Astrocyte (in vitro differentiated cells and primary cell): ENCODE results near the gene RNF14. TPM values are rescaled to one million over a fixed set of nuclear protein-coding genes. Genes with fewer than 3 reads are reported as not detected.

Experiments
- DNase-seq: peaks from one replicate; pipeline ENCODE4 v3.0.0-alpha.2; 2010; ENCODE audit warnings: low read depth
- FAIRE-seq: peaks from 2 replicates; lab custom pipeline; 2011; peaks lifted over from hg19 to GRCh38; lab: Jason Lieb, UNC
- H2AFZ ChIP-seq: 2 replicates; pipeline ENCODE4 v1.6.0; 2012; ENCODE audit warnings: low read depth, low read length, inconsistent platforms
- H3K27ac ChIP-seq: 2 replicates; pipeline ENCODE4 v1.5.1; 2011; ENCODE audit warnings: low read depth, low read length, inconsistent platforms
- H3K27me3 ChIP-seq: 2 replicates; pipeline ENCODE4 v1.6.0; 2011; ENCODE audit warnings: low read length, inconsistent platforms; ENCODE audit not compliant: insufficient read depth
- H3K36me3 ChIP-seq: 2 replicates; pipeline ENCODE4 v1.5.1; 2011; ENCODE audit warnings: low read length, inconsistent platforms; ENCODE audit not compliant: insufficient read depth
- H3K4me1 ChIP-seq: 2 replicates; pipeline ENCODE4 v1.5.1; 2011; ENCODE audit warnings: low read length, inconsistent platforms; ENCODE audit not compliant: insufficient read depth
- H3K4me2 ChIP-seq: 2 replicates; pipeline ENCODE4 v1.6.0; 2012; ENCODE audit warnings: low read length, inconsistent platforms
- H3K4me3 ChIP-seq: 2 replicates; pipeline ENCODE4 v1.5.1; 2011; ENCODE audit warnings: low read depth, mild to moderate bottlenecking, low read length, inconsistent platforms; ENCODE audit not compliant: insufficient read depth
- H3K79me2 ChIP-seq: 2 replicates; pipeline ENCODE4 v1.6.0; 2012; ENCODE audit warnings: mild to moderate bottlenecking, low read length, inconsistent platforms; ENCODE audit not compliant: insufficient read depth
- H3K9ac ChIP-seq: 2 replicates; pipeline ENCODE4 v1.6.0; 2012; ENCODE audit warnings: mild to moderate bottlenecking, low read length, inconsistent platforms
- H3K9me3 ChIP-seq: 2 replicates; pipeline ENCODE4 v1.5.1; 2012; ENCODE audit warnings: low read depth, mild to moderate bottlenecking, low read length, inconsistent platforms; ENCODE audit not compliant: insufficient read depth
- H4K20me1 ChIP-seq: 2 replicates; pipeline ENCODE4 v1.6.0; 2012; ENCODE audit warnings: low read length, inconsistent platforms; ENCODE audit not compliant: insufficient read depth
- H3K27ac Mint-ChIP-seq: one replicate; pipeline ENCODE4 v1.8.0; 2021; ENCODE audit warnings: mild to moderate bottlenecking, mixed read lengths; ENCODE audit not compliant: unreplicated experiment
- H3K27me3 Mint-ChIP-seq: one replicate; pipeline ENCODE4 v1.8.0; 2021; ENCODE audit warnings: low read depth, mixed read lengths; ENCODE audit not compliant: unreplicated experiment
- H3K36me3 Mint-ChIP-seq: one replicate; pipeline ENCODE4 v1.8.0; 2021; ENCODE audit warnings: low read depth, mixed read lengths; ENCODE audit not compliant: unreplicated experiment
- H3K4me1 Mint-ChIP-seq: one replicate; pipeline ENCODE4 v1.8.0; 2021; ENCODE audit warnings: low read depth, mixed read lengths; ENCODE audit not compliant: unreplicated experiment
- H3K4me3 Mint-ChIP-seq: one replicate; pipeline ENCODE4 v1.8.0; 2021; ENCODE audit warnings: mild to moderate bottlenecking, moderate library complexity, mixed read lengths; ENCODE audit not compliant: unreplicated experiment
- H3K9me3 Mint-ChIP-seq: one replicate; pipeline ENCODE4 v1.8.0; 2021; ENCODE audit warnings: mild to moderate bottlenecking, mixed read lengths; ENCODE audit not compliant: unreplicated experiment
- EZH2 ChIP-seq: IDR thresholded peaks from 2 replicates; pipeline ENCODE4 v1.6.1; 2012; ENCODE audit warnings: mild to moderate bottlenecking, low read length, inconsistent platforms; ENCODE audit not compliant: insufficient read depth
- total RNA-seq: library from RNA; stranded (reverse); gene quantifications from 2 replicates; pipeline ENCODE4 v1.2.1, GENCODE V29; 2021
- TF ChIP-seq, protein P1 (sequence below): IDR thresholded peaks from 2 replicates; pipeline ENCODE4 v1.5.1; 2011; ENCODE audit warnings: low read depth, mild to moderate bottlenecking, inconsistent platforms, low read length, moderate library complexity; ENCODE audit not compliant: insufficient read depth

The RNF14 gene
- total RNA-seq, 1 donor from 2014 or later: 105 TPM

- H3K4me1 Mint-ChIP-seq: peaks cover 2% of the 10 kb centered on the region
- no peak overlapping the region for H3K4me3 Mint-ChIP-seq
- no peak overlapping the region for H3K4me2 ChIP-seq
- FAIRE-seq (no peak), DNase-seq (no peak)
- no peaks in the 10 kb centered on the region for H3K9me3 Mint-ChIP-seq
- no peak overlapping the region for H3K27ac ChIP-seq
- H3K4me3 ChIP-seq: no peak overlapping the region
- H3K79me2 ChIP-seq: peaks cover 10% of the 10 kb centered on the region
- no peak overlapping the region for H2AFZ ChIP-seq
- H3K27me3 Mint-ChIP-seq: no peaks in the 10 kb centered on the region
- no peaks in the 10 kb centered on the region for H4K20me1 ChIP-seq
- peaks cover 8% of the 10 kb centered on the region for H3K4me1 ChIP-seq
- H3K27me3 ChIP-seq: no peaks in the 10 kb centered on the region
- H3K27ac Mint-ChIP-seq: no peak overlapping the region
- TF ChIP-seq EZH2: no peak
- TF ChIP-seq, protein P1, sequence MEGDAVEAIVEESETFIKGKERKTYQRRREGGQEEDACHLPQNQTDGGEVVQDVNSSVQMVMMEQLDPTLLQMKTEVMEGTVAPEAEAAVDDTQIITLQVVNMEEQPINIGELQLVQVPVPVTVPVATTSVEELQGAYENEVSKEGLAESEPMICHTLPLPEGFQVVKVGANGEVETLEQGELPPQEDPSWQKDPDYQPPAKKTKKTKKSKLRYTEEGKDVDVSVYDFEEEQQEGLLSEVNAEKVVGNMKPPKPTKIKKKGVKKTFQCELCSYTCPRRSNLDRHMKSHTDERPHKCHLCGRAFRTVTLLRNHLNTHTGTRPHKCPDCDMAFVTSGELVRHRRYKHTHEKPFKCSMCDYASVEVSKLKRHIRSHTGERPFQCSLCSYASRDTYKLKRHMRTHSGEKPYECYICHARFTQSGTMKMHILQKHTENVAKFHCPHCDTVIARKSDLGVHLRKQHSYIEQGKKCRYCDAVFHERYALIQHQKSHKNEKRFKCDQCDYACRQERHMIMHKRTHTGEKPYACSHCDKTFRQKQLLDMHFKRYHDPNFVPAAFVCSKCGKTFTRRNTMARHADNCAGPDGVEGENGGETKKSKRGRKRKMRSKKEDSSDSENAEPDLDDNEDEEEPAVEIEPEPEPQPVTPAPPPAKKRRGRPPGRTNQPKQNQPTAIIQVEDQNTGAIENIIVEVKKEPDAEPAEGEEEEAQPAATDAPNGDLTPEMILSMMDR: no peak
- no peak overlapping the region for H3K9ac ChIP-seq
- H3K9me3 ChIP-seq: no peaks in the 10 kb centered on the region
- no peaks in the 10 kb centered on the region for H3K36me3 Mint-ChIP-seq
- H3K36me3 ChIP-seq: no peaks in the 10 kb centered on the region
Measured at GRCh38 chr5:141965071-141965470, 3.8 kb upstream of the RNF14 start.

DNA sequence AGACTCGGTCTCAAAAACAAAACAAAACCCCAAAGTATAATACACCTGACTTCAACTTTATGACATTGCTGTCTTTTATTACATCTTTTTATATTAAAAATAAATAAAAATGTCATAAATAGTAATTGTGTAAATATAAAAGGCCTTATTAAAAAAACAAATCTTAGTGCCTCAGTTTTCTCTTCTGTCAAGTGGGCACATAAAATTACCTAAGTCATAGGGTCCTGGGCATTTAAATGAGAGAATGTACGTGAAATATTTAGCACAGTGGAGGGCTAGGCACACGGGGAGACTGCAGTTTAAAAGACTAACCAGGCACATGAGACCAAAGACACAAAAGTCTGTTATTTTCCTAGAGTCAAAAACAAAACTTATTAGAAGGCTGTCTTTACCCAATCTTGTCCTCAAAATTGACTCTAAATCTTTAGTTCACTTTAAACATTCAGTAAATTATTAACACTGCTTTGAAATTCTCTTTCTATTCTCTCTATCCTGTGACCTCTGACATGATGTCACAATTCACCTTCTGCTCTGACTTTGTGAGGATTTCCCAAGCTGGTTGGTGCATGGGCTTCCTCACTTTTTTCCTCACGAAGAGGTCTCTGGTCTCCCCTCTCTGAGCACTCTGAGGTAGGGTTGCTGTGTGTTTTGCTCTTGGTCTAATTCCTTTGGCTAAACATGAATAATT lies 2.5 kb upstream of the RNF14 start:
- H3K36me3 ChIP-seq: no peaks in the 10 kb centered on the region
- H3K9ac ChIP-seq: no peak overlapping the region
- H3K27me3 ChIP-seq: no peaks in the 10 kb centered on the region
- Mint-ChIP-seq H3K4me3 (no peak overlapping the region), H3K36me3 (no peaks in the 10 kb centered on the region), H3K9me3 (no peaks in the 10 kb centered on the region), H3K27ac (no peak overlapping the region), H3K27me3 (no peaks in the 10 kb centered on the region), H3K4me1 (no peaks in the 10 kb centered on the region)
- no peak overlapping the region for H2AFZ ChIP-seq
- DNase-seq (no peak), FAIRE-seq (no peak)
- no peak overlapping the region for H3K4me2 ChIP-seq
- H3K4me1 ChIP-seq: peaks cover 9% of the 10 kb centered on the region
- H4K20me1 ChIP-seq: no peaks in the 10 kb centered on the region
- no peak overlapping the region for H3K27ac ChIP-seq
- no peak for TF ChIP-seq EZH2
- TF ChIP-seq, protein P1: no peak
- no peaks in the 10 kb centered on the region for H3K9me3 ChIP-seq
- peaks cover 23% of the 10 kb centered on the region for H3K79me2 ChIP-seq
- H3K4me3 ChIP-seq: no peak overlapping the region

DNA sequence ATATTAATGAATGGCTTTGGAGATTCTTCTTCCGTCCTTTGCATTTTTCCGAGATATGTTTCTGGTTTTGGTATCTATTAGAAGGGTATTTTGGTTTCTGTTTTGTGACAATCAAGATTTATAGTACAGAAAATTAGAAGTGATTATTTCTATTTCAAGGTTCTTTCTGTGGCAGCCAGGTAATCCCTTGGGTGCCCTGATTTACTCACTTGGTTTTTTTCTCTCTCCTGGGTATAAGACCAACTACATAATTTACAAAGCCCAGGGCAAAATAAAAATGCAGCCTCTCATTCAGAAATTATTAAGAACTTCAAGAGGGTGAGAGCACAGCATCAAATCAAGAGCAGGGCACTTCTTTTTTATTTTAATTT lies 2.0 kb upstream of the RNF14 start:
- H3K9ac ChIP-seq: no peak overlapping the region
- Mint-ChIP-seq H3K36me3 (no peaks in the 10 kb centered on the region), H3K4me1 (no peaks in the 10 kb centered on the region), H3K27me3 (no peaks in the 10 kb centered on the region), H3K4me3 (no peak overlapping the region), H3K9me3 (no peaks in the 10 kb centered on the region), H3K27ac (no peak overlapping the region)
- peaks cover 27% of the 10 kb centered on the region for H3K79me2 ChIP-seq
- H4K20me1 ChIP-seq: no peaks in the 10 kb centered on the region
- DNase-seq: no peak
- peaks cover 9% of the 10 kb centered on the region for H3K4me1 ChIP-seq
- TF ChIP-seq, protein P1: no peak
- no peak for TF ChIP-seq EZH2
- H3K27ac ChIP-seq: no peak overlapping the region
- no peak overlapping the region for H2AFZ ChIP-seq
- H3K9me3 ChIP-seq: no peaks in the 10 kb centered on the region
- H3K27me3 ChIP-seq: no peaks in the 10 kb centered on the region
- H3K4me2 ChIP-seq: no peak overlapping the region
- H3K36me3 ChIP-seq: no peaks in the 10 kb centered on the region
- no peak overlapping the region for H3K4me3 ChIP-seq
- FAIRE-seq: no peak
